H1 (cell line): ENCODE results near the gene KNDC1. TPM values are rescaled to one million over a fixed set of nuclear protein-coding genes. Genes with fewer than 3 reads are reported as not detected.

Experiments
- CTCF ChIA-PET: fragments of 300-600 bp; sonication (Branson Sonifier 250); formaldehyde crosslinking; loops from one replicate; lab custom pipeline; 2021; ENCODE audit not compliant: partially characterized antibody; lab: Charles Lee
- POLR2A ChIA-PET: fragments of 300-600 bp; sonication (Branson Sonifier 250); formaldehyde crosslinking; loops from one replicate; lab custom pipeline; 2021; ENCODE audit warnings: inconsistent platforms; ENCODE audit not compliant: partially characterized antibody; lab: Charles Lee
- DNase-seq, 2 experiments: peaks; one replicate each; pipeline versions ENCODE4 v3.0.0 to v3.0.0-alpha.2; 2010 to 2022; ENCODE audit warnings: low spot score in 2 of 2, low read depth in 1 of 2, mixed read lengths in 1 of 2
- FAIRE-seq: peaks from 2 replicates; lab custom pipeline; 2011; peaks lifted over from hg19 to GRCh38; lab: Jason Lieb, UNC
- H2AFZ ChIP-seq: 2 replicates; pipeline ENCODE4 v1.8.1; 2012; ENCODE audit warnings: low read length, inconsistent platforms
- H2AK5ac ChIP-seq: 2 replicates; pipeline ENCODE4 v1.6.1; 2013; ENCODE audit warnings: low read depth, low read length
- H2BK120ac ChIP-seq: replicated peaks from 2 replicates; pipeline ENCODE3; 2013; ENCODE audit warnings: low read depth, low read length, inconsistent platforms
- H2BK12ac ChIP-seq: 2 replicates; pipeline ENCODE4 v1.6.1; 2013; ENCODE audit warnings: low read depth, low read length
- H2BK15ac ChIP-seq: 2 replicates; pipeline ENCODE4 v1.6.1; 2013; ENCODE audit warnings: low read length
- H2BK20ac ChIP-seq: 2 replicates; pipeline ENCODE4 v1.6.1; 2013; ENCODE audit warnings: low read length
- H2BK5ac ChIP-seq: 2 replicates; pipeline ENCODE4 v1.6.1; 2013; ENCODE audit warnings: low read depth, low read length
- H3K14ac ChIP-seq: 2 replicates; pipeline ENCODE4 v1.6.1; 2013; ENCODE audit warnings: inconsistent platforms; ENCODE audit not compliant: insufficient read length
- H3K18ac ChIP-seq: 2 replicates; pipeline ENCODE4 v1.6.1; 2013; ENCODE audit warnings: low read length; ENCODE audit errors: extremely low read depth
- H3K23ac ChIP-seq: 2 replicates; pipeline ENCODE4 v1.6.1; 2013; ENCODE audit warnings: inconsistent platforms; ENCODE audit not compliant: insufficient read length
- H3K23me2 ChIP-seq: 2 replicates; pipeline ENCODE4 v1.6.1; 2013; ENCODE audit warnings: low read depth, low read length
- H3K27ac ChIP-seq: 2 replicates; pipeline ENCODE4 v1.6.1; 2011; ENCODE audit warnings: low read depth, low read length, inconsistent platforms
- H3K27me3 ChIP-seq, 4 experiments: replicated peaks in 1 of 4; 1 replicate in 1 of 4; 2 replicates in 3 of 4; pipeline versions ENCODE4 v1.6.1 to v1.8.1; 2011 to 2013; ENCODE audit warnings: low read length in 3 of 4, mild to moderate bottlenecking in 3 of 4, inconsistent platforms in 2 of 4, mixed read lengths in 2 of 4, moderate library complexity in 1 of 4; ENCODE audit not compliant: control insufficient read depth in 3 of 4, insufficient read depth in 3 of 4; ENCODE audit errors: extremely low read depth in 1 of 4
- H3K36me3 ChIP-seq, 4 experiments: 2 replicates each; pipeline versions ENCODE4 v1.6.1 to v1.8.1; 2011 to 2013; ENCODE audit warnings: mild to moderate bottlenecking in 4 of 4, low read length in 3 of 4, moderate library complexity in 2 of 4, control low read depth in 1 of 4, inconsistent platforms in 1 of 4; ENCODE audit not compliant: insufficient read depth in 4 of 4, control insufficient read depth in 2 of 4
- H3K4ac ChIP-seq: replicated peaks from 2 replicates; pipeline ENCODE3; 2013; ENCODE audit warnings: low read length, low read depth, mixed read lengths, inconsistent platforms; ENCODE audit not compliant: insufficient read length
- H3K4me1 ChIP-seq, 4 experiments: replicated peaks in 1 of 4; 1 replicate in 1 of 4; 2 replicates in 3 of 4; pipeline versions ENCODE4 v1.6.1 to v1.8.1; 2011 to 2013; ENCODE audit warnings: low read length in 3 of 4, inconsistent platforms in 2 of 4, mixed read lengths in 1 of 4; ENCODE audit not compliant: insufficient read depth in 4 of 4, control insufficient read depth in 3 of 4
- H3K4me2 ChIP-seq, 2 experiments: 2 replicates each; pipeline versions ENCODE4 v1.6.1 to v1.8.1; 2011 to 2013; ENCODE audit warnings: low read depth in 2 of 2, low read length in 2 of 2, control low read depth in 1 of 2, inconsistent platforms in 1 of 2, mild to moderate bottlenecking in 1 of 2; ENCODE audit not compliant: insufficient read depth in 1 of 2
- H3K4me3 ChIP-seq, 4 experiments: fragments of 200-600, 300-600 bp in 1 of 4; sonication (generic), shearing (Covaris generic), sonication (Bioruptor Twin) in 1 of 4; 2 replicates each; pipeline versions ENCODE4 v1.5.1 to v1.8.1; 2011 to 2016; ENCODE audit warnings: low read length in 4 of 4, low read depth in 3 of 4, control low read depth in 2 of 4, inconsistent platforms in 2 of 4, mild to moderate bottlenecking in 2 of 4, mixed read lengths in 1 of 4, moderate library complexity in 1 of 4; ENCODE audit not compliant: insufficient read depth in 2 of 4; ENCODE audit errors: extremely low read depth in 1 of 4
- H3K56ac ChIP-seq: replicated peaks from 2 replicates; pipeline ENCODE3; 2013; ENCODE audit warnings: low read depth, mild to moderate bottlenecking, mixed read lengths, low read length, inconsistent platforms; ENCODE audit not compliant: insufficient read length
- H3K79me1 ChIP-seq: 2 replicates; pipeline ENCODE4 v1.6.1; 2013; ENCODE audit warnings: low read depth, low read length, control low read depth
- H3K79me2 ChIP-seq, 2 experiments: 2 replicates each; pipeline versions ENCODE4 v1.6.1 to v1.8.1; 2012 to 2013; ENCODE audit warnings: low read length in 2 of 2, mild to moderate bottlenecking in 2 of 2, inconsistent platforms in 1 of 2; ENCODE audit not compliant: insufficient read depth in 2 of 2, control insufficient read depth in 1 of 2
- H3K9ac ChIP-seq, 4 experiments: replicated peaks in 1 of 4; 1 replicate in 1 of 4; 2 replicates in 3 of 4; pipeline versions ENCODE4 v1.6.1 to v1.8.1; 2011 to 2013; ENCODE audit warnings: low read depth in 3 of 4, low read length in 3 of 4, control low read depth in 2 of 4, mild to moderate bottlenecking in 2 of 4, moderate library complexity in 2 of 4, inconsistent platforms in 1 of 4; ENCODE audit errors: extremely low read depth in 1 of 4
- H3K9me3 ChIP-seq, 2 experiments: 2 replicates each; pipeline versions ENCODE4 v1.6.1 to v1.8.1; 2012 to 2013; ENCODE audit warnings: mild to moderate bottlenecking in 2 of 2, moderate library complexity in 2 of 2, control low read depth in 1 of 2, inconsistent platforms in 1 of 2, low read depth in 1 of 2, low read length in 1 of 2, mixed read lengths in 1 of 2; ENCODE audit not compliant: insufficient read depth in 2 of 2
- H4K20me1 ChIP-seq, 2 experiments: replicated peaks in 1 of 2; 2 replicates each; pipeline versions ENCODE3 to v1.8.1; 2011 to 2013; ENCODE audit warnings: inconsistent platforms in 2 of 2, low read length in 2 of 2, mild to moderate bottlenecking in 1 of 2; ENCODE audit not compliant: insufficient read depth in 2 of 2, control insufficient read depth in 1 of 2
- H4K5ac ChIP-seq: 2 replicates; pipeline ENCODE4 v1.6.1; 2013; ENCODE audit warnings: low read length, low read depth, mixed read lengths, inconsistent platforms; ENCODE audit not compliant: insufficient read length
- H4K8ac ChIP-seq: 2 replicates; pipeline ENCODE4 v1.8.0; 2013; ENCODE audit warnings: mild to moderate bottlenecking, moderate library complexity, low read length, inconsistent platforms; ENCODE audit not compliant: insufficient read depth; ENCODE audit errors: extremely low read depth
- H4K91ac ChIP-seq: replicated peaks from 2 replicates; pipeline ENCODE3; 2013; ENCODE audit warnings: low read length, mixed read lengths, inconsistent platforms; ENCODE audit not compliant: insufficient read length
- BCL11A ChIP-seq, 2 experiments: IDR thresholded peaks; one replicate each; pipeline ENCODE4 v1.6.1; 2011; ENCODE audit warnings: low read depth in 2 of 2, low read length in 2 of 2, mild to moderate bottlenecking in 2 of 2
- BRCA1 ChIP-seq: IDR thresholded peaks from 2 replicates; pipeline ENCODE4 v1.6.1; 2012; ENCODE audit warnings: low read depth, low read length, improper control_type of control experiment
- CHD2 ChIP-seq: IDR thresholded peaks from 2 replicates; pipeline ENCODE4 v1.6.1; 2012; ENCODE audit warnings: low read length, improper control_type of control experiment
- EP300 ChIP-seq, 2 experiments: IDR thresholded peaks; 1 replicate in 1 of 2; 2 replicates in 1 of 2; pipeline ENCODE4 v1.6.1; 2011 to 2012; ENCODE audit warnings: low read depth in 2 of 2, low read length in 2 of 2, mild to moderate bottlenecking in 2 of 2, borderline replicate concordance in 1 of 2, inconsistent platforms in 1 of 2, moderate library complexity in 1 of 2
- FOSL1 ChIP-seq: IDR thresholded peaks from 2 replicates; pipeline ENCODE4 v1.6.1; 2011; ENCODE audit warnings: mild to moderate bottlenecking, low read depth, low read length, moderate library complexity; ENCODE audit not compliant: insufficient read depth
- NANOG ChIP-seq: IDR thresholded peaks from 2 replicates; pipeline ENCODE4 v1.6.1; 2011; ENCODE audit warnings: low read length, low read depth, mild to moderate bottlenecking, inconsistent platforms; ENCODE audit not compliant: insufficient read depth, poor library complexity, severe bottlenecking
- POLR2A ChIP-seq, 2 experiments: IDR thresholded peaks; 1 replicate in 1 of 2; 2 replicates in 1 of 2; pipeline ENCODE4 v1.6.1; 2011; ENCODE audit warnings: low read depth in 2 of 2, low read length in 2 of 2, mild to moderate bottlenecking in 2 of 2; ENCODE audit errors: control extremely low read depth in 1 of 2
- WGBS, 2 experiments: shearing (Covaris generic) in 1 of 2; methylation state at CpG; one replicate each; pipeline versions ENCODE4 v1.1.6 to v1.1.7; 2013 to 2015; ENCODE audit warnings: low lambda C conversion rate in 2 of 2, mixed read lengths in 2 of 2, inconsistent platforms in 1 of 2, low coverage in 1 of 2, missing lambda C conversion rate in 1 of 2; ENCODE audit not compliant: insufficient replicate concordance in 2 of 2, insufficient coverage in 1 of 2, insufficient read length in 1 of 2; ENCODE audit errors: extremely low coverage in 1 of 2, missing lambda C conversion rate in 1 of 2; 5-methylcytosine and 5-hydroxymethylcytosine counted together
- polyA plus RNA-seq, 7 experiments: library from polyadenylated mRNA; depleted of rRNA in 3 of 7; stranded (reverse) in 5 of 7; unstranded in 2 of 7; fragments of >200 nt in 5 of 7; fragments of 200-250 nt in 2 of 7; gene quantifications; 1 replicate in 5 of 7; 2 replicates in 1 of 7; 4 replicates in 1 of 7; pipeline versions ENCODE4 v1.2.1 to v1.2.3, GENCODE V29; 2011 to 2013; ENCODE audit warnings: missing spikeins in 2 of 7, mixed read lengths in 2 of 7
- total RNA-seq: library from RNA; stranded (reverse); fragmentation: NEBNext Ultra II Directional; extraction: Animal tissue kit (Norgen Biotek cat#: 25700); gene quantifications from 2 replicates; pipeline ENCODE4 v1.2.1, GENCODE V29; 2021
- TF ChIP-seq, protein P1 (sequence below): IDR thresholded peaks from 2 replicates; pipeline ENCODE4 v1.6.1; 2012; ENCODE audit warnings: low read length, inconsistent platforms
- TF ChIP-seq, protein P2 (sequence below): IDR thresholded peaks from 2 replicates; pipeline ENCODE4 v1.6.1; 2012; ENCODE audit warnings: inconsistent platforms

KNDC1 gene
- total and polyA plus RNA-seq, 2 of the 8 experiments (the other 6 are each of a cell fraction or from before 2014, with no cell fraction given) = 7.5 to 16.7 TPM

DNA sequence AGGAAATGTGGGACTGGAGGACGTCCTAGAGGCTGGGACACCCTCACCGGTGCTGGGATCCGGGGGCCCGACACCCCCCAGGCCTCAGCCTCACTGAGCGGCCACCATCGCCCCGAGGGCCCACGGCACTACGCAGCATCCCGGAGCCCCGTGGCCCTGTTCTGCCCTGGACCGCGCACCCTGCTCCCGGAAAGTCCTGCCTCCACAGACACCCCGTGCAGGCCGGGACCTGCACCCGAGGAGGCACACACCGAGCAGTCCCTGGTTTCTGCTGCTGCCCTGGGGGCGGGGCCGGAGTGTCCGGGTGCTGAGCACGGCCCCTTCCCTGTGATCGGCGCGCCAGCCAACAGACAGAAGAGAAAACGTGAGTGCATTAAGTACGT, 18.1 kb upstream of the KNDC1 start:
- H3K27me3 ChIP-seq = no peaks in the 10 kb centered on the region
- no peak overlapping the region for H3K23ac ChIP-seq
- no peak overlapping the region for H4K91ac ChIP-seq
- no peaks in the 10 kb centered on the region for H3K79me2 ChIP-seq
- H2AK5ac ChIP-seq = no peak overlapping the region
- no peak overlapping the region for H3K4ac ChIP-seq
- H2BK12ac ChIP-seq = no peak overlapping the region
- TF ChIP-seq NANOG (no peak), POLR2A (IDR thresholded peaks at IDR 0.05; ENCODE audit: control extremely low read depth in 1 of 2, low read depth in 2 of 2, low read length in 2 of 2) (no peak), FOSL1 (no peak), BRCA1 (no peak), CHD2 (no peak), EP300 (IDR thresholded peaks at IDR 0.05; ENCODE audit: borderline replicate concordance in 1 of 2, low read depth in 2 of 2, low read length in 2 of 2) (no peak), BCL11A (IDR thresholded peaks at IDR 0.05; ENCODE audit: low read depth in 2 of 2, low read length in 2 of 2) (no peak)
- TF ChIP-seq, protein P1, sequence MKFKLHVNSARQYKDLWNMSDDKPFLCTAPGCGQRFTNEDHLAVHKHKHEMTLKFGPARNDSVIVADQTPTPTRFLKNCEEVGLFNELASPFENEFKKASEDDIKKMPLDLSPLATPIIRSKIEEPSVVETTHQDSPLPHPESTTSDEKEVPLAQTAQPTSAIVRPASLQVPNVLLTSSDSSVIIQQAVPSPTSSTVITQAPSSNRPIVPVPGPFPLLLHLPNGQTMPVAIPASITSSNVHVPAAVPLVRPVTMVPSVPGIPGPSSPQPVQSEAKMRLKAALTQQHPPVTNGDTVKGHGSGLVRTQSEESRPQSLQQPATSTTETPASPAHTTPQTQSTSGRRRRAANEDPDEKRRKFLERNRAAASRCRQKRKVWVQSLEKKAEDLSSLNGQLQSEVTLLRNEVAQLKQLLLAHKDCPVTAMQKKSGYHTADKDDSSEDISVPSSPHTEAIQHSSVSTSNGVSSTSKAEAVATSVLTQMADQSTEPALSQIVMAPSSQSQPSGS = no peak
- TF ChIP-seq, protein P2, sequence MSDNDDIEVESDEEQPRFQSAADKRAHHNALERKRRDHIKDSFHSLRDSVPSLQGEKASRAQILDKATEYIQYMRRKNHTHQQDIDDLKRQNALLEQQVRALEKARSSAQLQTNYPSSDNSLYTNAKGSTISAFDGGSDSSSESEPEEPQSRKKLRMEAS = no peak
- H3K4me3 ChIP-seq = no peak overlapping the region
- WGBS, 2 experiments = 93% methylated on average over 17 of the region's 27 CpGs; no CpG with 5 or more reads in 1 of the 2 experiments
- no peak overlapping the region for H3K27ac ChIP-seq
- no peak overlapping the region for H4K5ac ChIP-seq
- H2BK5ac ChIP-seq = no peak overlapping the region
- H3K4me2 ChIP-seq = no peak overlapping the region
- no peaks in the 10 kb centered on the region for H3K79me1 ChIP-seq
- peaks cover 0 to 6% (median 5%) of the 10 kb centered on the region in 4 experiments; a peak in 6 of 7 replicates for H3K4me1 ChIP-seq
- CTCF ChIA-PET = interaction anchor here (1.9 to 6.3 kb wide), 6 partner anchors 11 to 104 kb away, joined by 8 to 40 read pairs (median 12); no protein-coding TSS in a partner anchor
- H3K56ac ChIP-seq = no peak overlapping the region
- H2BK15ac ChIP-seq = no peak overlapping the region
- DNase-seq (peak in 1 of 2 experiments; percentile 43), FAIRE-seq (no peak)
- no peaks in the 10 kb centered on the region for H3K9me3 ChIP-seq
- no peak overlapping the region; the same call in 1 of the 2 replicates for H4K8ac ChIP-seq
- H3K36me3 ChIP-seq = no peaks in the 10 kb centered on the region
- H3K14ac ChIP-seq = no peak overlapping the region
- H4K20me1 ChIP-seq = no peaks in the 10 kb centered on the region
- H3K9ac ChIP-seq = no peak overlapping the region
- no peak overlapping the region for H2BK120ac ChIP-seq
- H2AFZ ChIP-seq = no peak overlapping the region
- H2BK20ac ChIP-seq = no peak overlapping the region
- H3K18ac ChIP-seq = no peak overlapping the region
- POLR2A ChIA-PET = no interaction called here
- H3K23me2 ChIP-seq = no peaks in the 10 kb centered on the region
